ENCODE results near the gene ZDHHC18.
A peak's percentile ranks its signal among the peaks of the same experiment; 100 is the strongest.
"Not testable (repeated sequence)": the region's sequence is repeated elsewhere in the genome, so short reads cannot be mapped to it uniquely, and the experiment has no call there.

The ZDHHC18 gene

DNA sequence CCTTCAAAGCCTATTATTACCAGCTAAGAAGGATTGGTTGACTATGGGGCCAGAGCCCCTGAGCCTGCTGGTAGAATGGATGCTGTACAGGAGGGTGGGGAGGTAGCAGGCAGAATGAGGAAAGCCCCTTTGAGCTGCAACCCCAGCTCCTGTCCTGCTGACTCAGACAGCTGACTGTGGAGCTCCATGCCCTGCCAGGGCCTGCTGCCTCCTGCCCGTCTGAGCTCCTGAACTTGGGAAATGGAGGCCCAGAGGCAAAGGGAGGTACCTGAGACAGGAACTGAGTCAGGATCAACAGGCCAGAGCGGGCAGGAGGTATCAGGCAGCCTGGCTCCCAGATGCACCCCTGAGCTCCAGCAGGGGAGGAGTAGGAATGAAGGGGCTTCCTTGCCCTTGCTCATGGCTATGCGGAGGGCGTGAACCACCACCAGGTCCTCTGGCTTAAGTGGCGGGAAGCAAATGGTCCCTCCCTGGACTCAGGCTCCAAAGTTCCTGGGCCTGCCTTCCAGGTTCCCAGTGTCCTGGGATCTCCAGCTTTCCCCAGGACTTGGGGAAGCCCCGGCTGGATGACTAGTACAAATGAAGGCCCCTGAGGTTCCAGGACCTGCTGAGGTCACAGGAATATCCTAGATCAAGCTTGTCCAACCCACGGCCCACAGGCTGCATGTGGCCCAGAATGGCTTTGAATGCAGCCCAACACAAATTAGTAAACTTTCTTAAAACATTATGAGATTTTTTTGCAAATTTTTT lies 32.6 kb downstream of the ZDHHC18 start:
- no peak for DNase-seq

DNA sequence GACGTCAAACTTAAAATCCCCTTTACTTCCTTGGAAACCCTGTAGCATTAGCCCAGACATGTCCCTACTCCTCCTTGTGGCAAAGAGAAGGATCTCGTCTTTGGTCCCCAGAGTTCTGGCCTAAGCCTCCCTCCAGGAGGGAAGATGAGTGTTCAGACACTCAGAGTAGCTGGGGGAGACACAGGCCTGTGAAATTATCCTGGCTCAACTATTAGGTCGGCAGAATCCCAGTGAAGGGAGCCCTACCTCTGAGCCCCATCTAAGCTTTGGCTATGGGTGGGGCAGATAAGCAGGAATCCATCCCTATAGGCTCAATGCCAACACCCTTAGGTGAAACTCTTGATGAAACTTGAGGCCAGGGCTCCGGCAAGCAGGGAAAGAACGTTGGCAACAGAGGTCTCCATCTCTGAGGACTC lies 34.8 kb downstream of the ZDHHC18 start:
- DNase-seq = peak; percentile 30

DNA sequence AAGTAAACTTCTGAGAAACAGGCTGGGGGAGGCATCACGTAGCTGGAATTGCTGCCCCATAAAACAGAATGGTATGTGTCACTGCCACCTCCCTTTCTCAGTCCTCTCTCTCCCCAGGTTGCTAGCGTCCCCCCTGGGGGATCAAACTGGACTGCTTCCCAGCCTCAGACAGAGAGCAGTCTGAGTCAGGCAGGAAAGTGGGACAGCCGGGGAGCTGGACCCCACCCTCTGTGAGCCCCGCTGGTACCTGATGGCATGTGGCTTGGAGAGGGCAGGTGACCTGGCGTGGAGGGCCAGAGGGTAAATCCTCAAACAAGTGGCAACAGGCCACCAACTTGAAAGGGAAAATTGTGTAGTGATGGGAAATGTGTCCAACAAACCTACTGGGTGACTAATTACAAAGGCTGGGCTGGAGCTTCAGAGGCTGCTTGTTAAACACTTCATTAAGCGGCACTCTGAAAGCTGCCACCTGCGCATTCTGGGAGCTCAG lies 35.4 kb downstream of the ZDHHC18 start:
- no peak for DNase-seq

GRCh38 chr1:26862781-26863684 lies 36.5 kb downstream of the ZDHHC18 start, which contains the start of gene SFN:
Gene SFN (plus strand): TSS chr1:26863149. CDS start chr1:26863213, 64 bp downstream.
- no peak for DNase-seq

DNA sequence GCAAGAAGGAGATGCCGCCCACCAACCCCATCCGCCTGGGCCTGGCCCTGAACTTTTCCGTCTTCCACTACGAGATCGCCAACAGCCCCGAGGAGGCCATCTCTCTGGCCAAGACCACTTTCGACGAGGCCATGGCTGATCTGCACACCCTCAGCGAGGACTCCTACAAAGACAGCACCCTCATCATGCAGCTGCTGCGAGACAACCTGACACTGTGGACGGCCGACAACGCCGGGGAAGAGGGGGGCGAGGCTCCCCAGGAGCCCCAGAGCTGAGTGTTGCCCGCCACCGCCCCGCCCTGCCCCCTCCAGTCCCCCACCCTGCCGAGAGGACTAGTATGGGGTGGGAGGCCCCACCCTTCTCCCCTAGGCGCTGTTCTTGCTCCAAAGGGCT lies 37.2 kb downstream of the ZDHHC18 start:
- DNase-seq = no peak

GRCh38 chr1:26864610-26865480 lies 38.4 kb downstream of the ZDHHC18 start:
- peak; percentile 98 for DNase-seq

DNA sequence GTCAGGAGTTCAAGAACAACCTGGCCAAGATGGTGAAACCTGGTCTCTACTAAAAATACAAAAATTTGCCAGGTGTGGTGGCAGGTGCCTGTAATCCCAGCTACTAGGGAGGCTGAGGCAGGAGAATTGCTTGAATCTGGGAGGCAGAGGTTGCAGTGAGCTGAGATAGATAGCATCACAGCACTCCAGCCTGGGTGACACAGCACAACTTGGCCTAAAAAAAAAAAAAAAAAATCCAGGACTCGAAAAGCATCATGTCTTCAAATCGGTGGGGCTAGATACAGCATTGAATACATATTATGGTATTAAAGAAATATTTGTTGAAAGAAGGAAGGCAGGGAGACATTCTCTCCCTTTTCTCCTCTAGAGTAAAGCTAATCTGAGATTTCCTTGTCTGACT lies 46.6 kb downstream of the ZDHHC18 start:
- not testable (repeated sequence) for DNase-seq

GRCh38 chr1:26874896-26875295 lies 48.4 kb downstream of the ZDHHC18 start:
- DNase-seq = no peak

GRCh38 chr1:26877326-26877725 lies 50.8 kb downstream of the ZDHHC18 start:
- DNase-seq = no peak

- DNase-seq = no peak
Observed at GRCh38 chr1:26879793-26880192, 53.3 kb downstream of the ZDHHC18 start.

- not testable (repeated sequence) for DNase-seq
Observed at GRCh38 chr1:26881611-26882010, 55.1 kb downstream of the ZDHHC18 start.

DNA sequence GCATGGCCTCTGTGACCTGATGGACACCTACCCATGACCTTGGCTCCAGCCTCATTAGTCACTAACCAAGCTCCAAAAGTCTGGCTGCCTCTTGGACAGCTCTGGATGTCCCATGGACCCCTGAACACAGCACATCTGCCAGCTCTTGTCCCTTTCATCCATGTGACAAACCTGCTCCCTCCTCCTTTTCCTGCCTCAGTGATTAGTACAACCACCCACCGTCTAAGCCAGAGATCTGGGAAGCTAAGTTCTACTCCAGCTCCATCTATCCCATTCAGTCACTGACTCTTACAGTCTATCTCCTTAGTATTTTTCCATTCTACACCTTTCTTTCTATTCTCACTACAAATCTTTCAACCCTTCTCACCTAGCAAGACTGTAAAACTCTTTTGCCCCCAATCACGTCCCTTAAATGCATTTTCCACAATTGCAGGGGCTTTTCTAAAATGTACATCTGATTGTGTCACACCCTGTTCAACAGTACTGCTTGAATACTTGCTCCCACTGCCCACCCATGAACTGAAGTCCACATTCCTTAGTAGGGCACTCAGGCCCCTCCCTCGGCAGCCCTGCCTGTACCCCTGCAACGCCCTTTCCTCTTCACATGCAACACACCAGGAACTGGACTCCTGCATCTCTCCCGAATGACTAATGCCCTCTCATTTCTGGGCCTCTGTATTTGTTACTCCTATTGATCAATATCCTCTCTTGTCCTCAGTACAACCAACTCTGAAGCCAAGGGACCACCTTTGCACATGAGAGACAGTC lies 56.4 kb downstream of the ZDHHC18 start:
- no peak for DNase-seq

DNA sequence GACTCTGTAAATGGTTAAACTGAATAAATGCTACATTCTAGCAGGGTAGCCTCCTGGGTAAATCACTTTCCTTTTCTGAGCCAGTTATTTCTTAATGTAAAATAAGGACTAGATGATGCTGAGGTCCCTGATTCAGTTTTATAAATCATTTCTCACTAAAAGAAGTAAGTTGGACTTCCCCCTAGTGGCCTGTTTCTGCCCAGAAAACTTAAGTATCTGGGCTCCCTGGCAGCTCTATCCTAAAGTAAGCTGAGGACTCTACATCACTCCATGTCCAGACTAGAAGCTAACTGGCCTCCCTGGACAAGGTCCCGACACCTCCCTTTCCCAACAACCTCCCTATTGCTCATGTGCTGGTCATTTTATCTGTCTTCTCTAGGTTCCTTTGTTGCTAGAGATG lies 60.6 kb downstream of the ZDHHC18 start:
- peak; percentile 22 for DNase-seq

DNA sequence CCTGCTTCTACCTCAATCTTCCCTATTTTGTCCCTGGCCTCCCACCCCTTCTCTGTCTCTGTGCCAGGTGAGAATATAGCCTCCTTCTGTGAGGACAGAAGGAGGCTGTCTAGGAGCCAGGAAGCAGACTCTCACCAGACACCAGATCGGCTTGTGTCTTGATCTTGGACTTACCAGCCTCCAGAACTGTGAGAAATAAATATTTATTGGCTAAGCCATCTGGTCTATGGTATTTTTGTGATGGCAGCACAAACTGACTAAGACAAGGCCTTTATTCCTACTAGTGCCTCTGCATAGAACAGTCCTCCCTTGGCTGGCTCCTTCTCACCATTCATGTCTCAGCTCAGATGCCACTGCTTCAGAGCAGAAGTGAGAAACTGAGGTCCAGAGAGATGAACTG lies 61.7 kb downstream of the ZDHHC18 start:
- DNase-seq = no peak

DNA sequence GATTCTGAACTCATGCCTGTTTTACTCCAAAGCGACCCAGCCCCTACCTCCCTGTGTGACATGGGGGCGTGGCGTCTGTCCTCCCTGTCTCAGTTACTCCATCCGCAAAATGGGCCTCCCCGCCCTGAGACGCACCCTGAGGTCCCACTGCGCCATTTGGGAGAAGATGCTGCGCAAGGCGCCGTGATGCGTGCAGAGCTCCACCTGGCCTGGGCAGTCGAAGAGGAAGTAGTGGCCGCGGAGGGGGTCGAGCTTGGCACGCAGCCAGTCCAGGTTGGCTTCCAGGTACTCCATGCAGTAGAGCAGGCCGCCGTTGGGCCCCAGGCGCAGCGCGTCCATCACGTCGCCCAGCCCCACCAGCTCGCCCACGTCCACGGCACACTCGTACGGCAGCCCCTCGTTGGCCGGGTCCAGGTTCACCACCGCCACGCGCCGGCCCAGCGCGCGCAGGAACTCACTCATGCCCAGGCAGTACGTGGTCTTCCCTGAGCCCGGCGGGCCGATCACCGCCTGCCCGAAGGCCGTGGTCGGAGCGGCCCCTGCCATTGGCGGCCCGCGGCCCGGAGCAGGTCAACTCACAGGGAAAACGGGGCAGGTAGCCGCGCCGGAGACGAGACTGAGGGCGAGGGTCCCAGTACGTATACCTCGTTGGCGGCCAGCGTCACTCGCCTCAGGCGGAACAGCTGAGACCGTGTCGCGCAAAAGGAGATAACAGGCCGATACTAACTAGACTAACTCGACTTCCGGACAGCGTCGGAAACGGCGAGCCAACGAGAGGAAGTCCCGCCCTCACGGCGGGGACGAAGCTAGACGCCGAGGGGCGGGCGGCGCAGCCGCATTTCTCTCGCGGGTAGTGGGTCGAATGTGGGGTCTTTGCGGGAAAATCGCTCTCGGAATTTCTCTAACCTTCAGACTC lies 63.3 kb downstream of the ZDHHC18 start, which contains the start of gene GPN2:
Gene GPN2 (minus strand): TSS at position 733 of the 916 bp plus-strand sequence. CDS start 187 bp downstream, at position 546.
- DNase-seq = peak; percentile 69

DNA sequence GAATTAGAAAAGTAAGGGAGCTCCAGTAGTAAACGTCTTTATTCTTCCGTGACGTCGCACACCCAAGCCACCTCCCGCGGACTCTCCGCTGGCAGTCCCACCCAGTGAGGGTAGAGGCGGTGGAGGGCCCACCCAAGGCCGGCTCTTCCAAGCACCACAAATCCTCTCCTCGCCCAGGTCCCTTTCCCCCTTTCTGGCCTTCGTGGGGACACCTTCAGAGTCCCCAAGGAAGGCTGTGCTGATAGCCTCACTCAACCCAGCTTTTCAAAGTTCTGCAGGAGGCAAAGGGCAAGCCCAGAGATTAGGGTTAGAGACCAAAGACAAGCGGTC lies 63.9 kb downstream of the ZDHHC18 start:
- DNase-seq = peak; percentile 6

DNA sequence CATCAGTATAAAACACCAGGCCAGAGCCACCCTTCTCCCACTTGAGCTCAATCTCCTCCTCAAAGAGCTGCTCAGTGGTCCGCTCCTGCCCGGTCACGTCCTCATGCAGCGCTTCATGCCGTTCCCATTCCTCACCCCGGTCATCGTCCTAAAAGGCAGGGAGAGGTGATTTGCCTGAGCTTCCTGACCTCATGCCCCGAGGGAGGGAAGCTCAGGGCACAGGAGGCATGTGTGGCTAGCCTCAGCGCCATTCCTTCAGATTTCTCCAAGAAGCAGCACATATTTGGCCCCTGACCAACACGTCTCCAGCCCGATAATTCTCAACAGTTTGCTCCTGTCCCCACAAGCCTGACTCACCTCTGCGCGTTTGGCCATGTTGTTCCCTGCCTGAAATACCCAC lies 67.8 kb downstream of the ZDHHC18 start:
- no peak for DNase-seq

- no peak for DNase-seq
Observed at GRCh38 chr1:26897351-26897750, 70.9 kb downstream of the ZDHHC18 start.

DNA sequence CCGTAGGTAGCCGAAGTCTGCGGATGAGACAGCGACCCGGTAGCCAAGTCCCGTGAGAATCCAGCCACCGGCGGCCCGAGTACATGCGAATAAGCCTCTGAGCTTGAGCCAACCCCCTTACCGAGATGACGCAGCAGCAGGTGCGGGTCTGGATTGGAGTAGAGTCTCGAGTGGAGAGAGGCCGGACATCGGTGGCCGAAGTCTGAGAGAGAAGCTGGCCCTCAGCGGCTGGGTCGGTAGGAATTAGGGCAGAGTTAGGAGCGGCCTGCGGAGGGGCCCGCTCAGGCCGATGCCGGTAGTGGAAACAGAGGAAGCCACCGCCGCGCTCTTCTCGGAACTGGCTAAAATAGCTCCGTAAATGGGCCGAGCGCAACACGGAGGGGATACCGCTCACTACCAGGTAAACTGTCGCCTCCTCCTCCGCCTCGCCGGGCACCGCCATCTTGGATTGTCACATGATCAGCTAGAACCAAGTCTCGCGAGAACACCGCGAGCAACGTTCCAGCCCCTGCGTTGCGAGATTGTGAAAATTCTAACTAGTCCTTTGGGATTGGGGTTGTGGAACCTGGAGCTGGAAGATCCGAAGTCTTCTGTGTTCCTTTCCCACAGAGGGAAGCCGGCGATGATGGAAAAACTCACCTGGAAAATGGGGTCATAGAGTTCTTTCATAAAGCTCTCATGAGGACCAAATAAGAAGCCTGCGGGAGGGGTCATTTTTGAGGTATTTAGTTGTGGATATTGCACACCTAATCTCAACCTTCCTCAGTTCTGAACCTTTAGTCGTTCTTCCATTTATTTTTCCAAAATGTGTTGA lies 73.7 kb downstream of the ZDHHC18 start, which contains the start of gene GPATCH3:
Gene GPATCH3 (minus strand): TSS at position 467 of the 814 bp plus-strand sequence. CDS start 25 bp downstream, at position 442.
- peak; percentile 94 for DNase-seq
